HG03025 (cell line): ENCODE results near the gene UGT1A10.
"Not testable (repeated sequence)": the region's sequence is repeated elsewhere in the genome, so short reads cannot be mapped to it uniquely, and the experiment has no call there.

Source experiments
- ATAC-seq: cut with Tn5 transposase; IDR thresholded peaks from one replicate; pipeline ENCODE4 v1.9.1; 2021; ENCODE audit warnings: mild to moderate bottlenecking, moderate library complexity; ENCODE audit not compliant: unreplicated experiment, low FRiP score

UGT1A10 gene

GRCh38 chr2:233736868-233737653 is 100.8 kb downstream of the UGT1A10 start:
- ATAC-seq: not testable (repeated sequence)

DNA sequence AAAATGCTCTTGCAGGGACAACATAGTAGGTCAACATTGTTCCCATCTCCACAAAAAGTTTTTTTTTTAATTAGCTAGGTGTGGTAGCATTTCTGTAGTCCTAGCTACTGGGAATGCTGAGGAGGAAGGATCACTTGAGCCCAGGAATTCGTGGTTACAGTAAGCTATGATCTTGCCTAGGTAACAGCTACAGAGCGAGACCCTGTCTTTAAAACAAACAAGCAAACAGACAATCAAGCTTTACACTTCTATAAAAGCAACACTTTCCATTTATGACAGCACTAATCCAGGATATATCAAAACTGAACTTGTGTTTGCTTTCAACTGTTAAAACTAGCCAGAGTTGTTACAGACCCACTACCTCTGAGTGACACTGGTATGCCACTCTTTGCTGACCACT is 104.6 kb downstream of the UGT1A10 start:
- no peak for ATAC-seq

GRCh38 chr2:233743464-233744259 is 107.4 kb downstream of the UGT1A10 start:
- no peak for ATAC-seq

DNA sequence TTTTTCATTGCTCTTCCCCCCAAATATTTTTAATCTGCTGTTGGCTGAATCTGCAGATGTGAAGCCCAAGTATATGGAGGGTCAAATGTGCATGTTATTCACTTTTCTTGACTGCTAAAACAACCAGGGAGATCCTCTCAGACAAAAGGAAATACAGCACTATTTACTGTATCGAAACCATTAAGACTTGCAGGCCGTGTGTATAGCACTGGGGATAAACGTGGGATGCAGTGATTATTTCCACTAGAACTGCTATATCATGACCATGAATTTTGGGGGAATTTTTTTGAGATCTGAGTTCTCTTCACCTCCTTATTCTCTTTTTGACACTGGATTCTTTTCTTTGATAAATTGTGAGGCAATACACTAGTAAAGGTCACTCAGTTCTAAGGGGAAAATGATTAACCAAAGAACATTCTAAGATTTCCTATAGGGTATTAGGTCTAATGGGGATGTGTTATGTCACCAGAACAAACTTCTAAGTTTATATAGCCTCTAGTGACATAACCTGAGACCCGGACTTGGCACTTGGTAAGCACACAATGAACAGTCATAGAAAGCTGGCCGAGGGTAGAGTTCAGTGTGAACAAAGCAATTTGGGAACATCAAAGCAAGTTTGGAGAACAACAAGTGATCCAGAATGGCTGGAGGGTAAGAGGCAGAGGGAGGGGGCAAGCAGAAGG is 109.0 kb downstream of the UGT1A10 start:
- ATAC-seq: no peak

- ATAC-seq: not testable (repeated sequence)
Observed at GRCh38 chr2:233745838-233746237, 109.6 kb downstream of the UGT1A10 start.

- no peak for ATAC-seq
Observed at GRCh38 chr2:233746475-233747282, 110.4 kb downstream of the UGT1A10 start.

- ATAC-seq: no peak
Observed at GRCh38 chr2:233747283-233747544, 111.0 kb downstream of the UGT1A10 start.

DNA sequence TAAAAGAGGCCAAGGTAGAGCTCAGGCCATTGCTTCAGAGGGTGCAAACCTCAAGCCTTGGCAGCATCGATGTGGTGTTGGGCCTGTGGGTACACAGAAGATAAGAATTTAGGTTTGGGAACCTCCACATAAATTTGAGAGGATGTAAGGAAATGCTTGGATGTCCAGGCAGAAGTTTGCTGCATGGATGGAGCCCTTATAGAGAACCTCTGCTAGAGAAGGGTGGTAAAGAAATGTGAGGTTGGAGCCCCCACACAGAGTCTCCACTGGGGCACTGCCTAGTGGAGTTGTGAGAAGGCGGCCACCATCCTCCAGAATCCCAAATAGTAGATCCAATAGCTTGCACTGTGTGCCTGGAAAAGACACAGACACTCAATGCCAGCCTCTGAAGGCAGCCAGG is 114.4 kb downstream of the UGT1A10 start:
- ATAC-seq: not testable (repeated sequence)

GRCh38 chr2:233751212-233752009 is 115.2 kb downstream of the UGT1A10 start:
- ATAC-seq: not testable (repeated sequence)

- no peak for ATAC-seq
Observed at GRCh38 chr2:233754872-233755611, 118.8 kb downstream of the UGT1A10 start.

DNA sequence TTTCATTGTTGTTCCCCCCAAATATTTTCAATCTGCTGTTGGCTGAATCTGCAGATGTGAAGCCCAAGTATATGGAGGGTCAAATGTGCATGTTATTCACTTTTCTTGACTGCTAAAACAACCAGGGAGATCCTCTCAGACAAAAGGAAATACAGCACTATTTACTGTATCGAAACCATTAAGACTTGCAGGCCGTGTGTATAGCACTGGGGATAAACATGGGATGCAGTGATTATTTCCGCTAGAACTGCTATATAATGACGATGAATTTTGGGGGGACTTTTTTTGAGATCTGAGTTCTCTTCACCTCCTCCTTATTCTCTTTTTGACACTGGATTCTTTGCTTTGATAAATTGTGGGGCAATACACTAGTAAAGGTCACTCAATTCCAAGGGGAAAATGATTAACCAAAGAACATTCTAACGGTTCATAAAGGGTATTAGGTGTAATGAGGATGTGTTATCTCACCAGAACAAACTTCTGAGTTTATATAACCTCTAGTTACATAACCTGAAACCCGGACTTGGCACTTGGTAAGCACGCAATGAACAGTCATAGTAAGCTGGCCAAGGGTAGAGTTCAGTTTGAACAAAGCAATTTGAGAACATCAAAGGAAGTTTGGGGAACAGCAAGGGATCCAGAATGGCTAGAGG is 120.3 kb downstream of the UGT1A10 start:
- no peak for ATAC-seq

DNA sequence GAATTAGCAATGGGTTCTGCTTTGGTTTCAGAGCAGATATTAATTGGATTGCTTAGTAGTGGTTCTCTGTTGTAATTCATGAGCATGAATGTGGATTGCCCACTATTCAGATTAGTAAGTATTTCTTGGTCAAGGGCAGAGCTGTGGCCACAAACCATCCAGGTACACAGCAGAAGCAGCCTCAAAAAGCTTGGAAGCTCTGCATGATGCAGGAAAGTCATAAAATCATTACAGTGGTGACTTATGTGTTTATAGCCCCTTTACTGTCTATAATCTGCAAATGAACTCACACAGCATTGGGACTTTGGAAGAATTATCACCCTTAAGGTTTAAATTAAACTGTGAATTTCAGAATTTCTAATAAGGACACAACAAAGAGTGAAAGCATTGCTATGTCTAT is 121.9 kb downstream of the UGT1A10 start:
- ATAC-seq: no peak

GRCh38 chr2:233758849-233759248 is 122.6 kb downstream of the UGT1A10 start:
- ATAC-seq: no peak

- no peak for ATAC-seq
Observed at GRCh38 chr2:233760043-233760442, 123.8 kb downstream of the UGT1A10 start, which contains the start of gene UGT1A1. Gene UGT1A1 (plus strand): TSS chr2:233760270. CDS start chr2:233760288, 18 bp downstream.

DNA sequence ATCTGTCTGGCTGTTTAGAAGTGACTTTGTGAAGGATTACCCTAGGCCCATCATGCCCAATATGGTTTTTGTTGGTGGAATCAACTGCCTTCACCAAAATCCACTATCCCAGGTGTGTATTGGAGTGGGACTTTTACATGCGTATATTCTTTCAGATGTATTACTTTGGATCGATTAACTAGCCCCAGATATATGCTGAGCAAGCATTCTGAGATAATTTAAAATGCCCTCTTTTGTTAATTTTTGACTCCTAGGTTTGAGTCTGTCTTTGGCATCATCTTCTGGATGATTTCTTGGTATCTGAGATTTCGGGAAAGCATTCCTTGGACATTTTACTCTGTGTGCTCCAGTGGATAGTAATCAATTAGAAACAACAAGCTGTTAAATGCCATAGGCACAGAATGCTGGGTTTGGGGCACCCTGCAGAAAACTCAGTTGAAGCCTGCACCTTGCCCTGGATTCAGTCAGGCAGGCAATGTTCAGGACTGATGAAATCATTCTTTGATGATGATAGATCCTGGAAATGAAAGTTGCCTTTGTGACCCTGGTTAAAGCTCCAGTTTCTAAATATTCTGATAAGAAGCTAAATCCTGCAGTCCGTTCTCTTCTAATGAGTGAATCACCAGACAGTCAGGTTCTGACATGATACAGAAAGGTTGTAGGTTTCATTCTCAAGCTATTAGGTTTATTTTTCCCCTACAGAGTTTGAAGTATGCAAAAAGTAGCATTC is 125.0 kb downstream of the UGT1A10 start:
- no peak for ATAC-seq

DNA sequence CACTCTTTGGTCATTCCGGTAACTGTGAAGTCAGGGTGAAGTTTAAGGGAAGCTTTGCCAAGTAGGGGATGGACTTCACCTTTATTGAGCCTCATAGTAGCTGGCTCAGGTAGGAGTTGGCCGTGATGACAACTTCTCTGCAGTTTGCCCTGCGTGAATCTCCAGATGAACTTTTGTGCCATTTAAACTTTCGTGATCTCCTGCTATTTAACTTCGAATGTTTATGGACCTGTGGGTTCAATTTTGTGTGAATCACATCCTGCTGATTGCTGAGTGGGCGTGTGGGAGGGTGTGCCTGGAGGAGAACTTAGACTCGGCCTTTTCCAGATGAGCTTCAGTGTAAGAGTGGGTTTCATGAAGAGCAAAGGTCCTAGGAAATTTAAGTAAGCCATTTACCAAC is 128.0 kb downstream of the UGT1A10 start:
- no peak for ATAC-seq

DNA sequence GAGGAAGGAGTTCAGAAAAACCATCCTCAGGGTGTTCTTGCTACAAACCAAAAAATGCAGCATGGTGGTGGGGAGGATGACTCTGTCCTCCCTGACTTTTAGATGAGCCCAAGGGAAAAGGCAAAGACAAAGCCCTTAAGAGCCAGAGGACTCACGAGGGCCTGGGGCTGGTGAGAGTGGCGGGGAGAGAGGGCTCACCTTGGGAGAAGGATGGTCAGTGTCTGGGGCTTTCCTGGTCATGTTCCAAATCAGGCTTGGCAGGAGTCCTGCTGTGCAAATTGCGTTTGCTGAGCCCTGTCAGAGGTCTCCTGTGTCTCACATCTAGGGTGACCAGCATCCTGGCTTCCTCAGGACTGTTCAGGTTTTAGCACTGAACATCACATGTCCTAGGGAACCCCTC is 128.5 kb downstream of the UGT1A10 start:
- no peak for ATAC-seq

GRCh38 chr2:233766416-233766815 is 130.2 kb downstream of the UGT1A10 start:
- no peak for ATAC-seq
